ENCODE results near the gene PLA2G4F. TPM values are rescaled to one million over a fixed set of nuclear protein-coding genes. Genes with fewer than 3 reads are reported as not detected.

Gene PLA2G4F
- total and polyA plus RNA-seq, 10 of the 15 experiments (the other 5 are each of a cell fraction or from before 2014, with no cell fraction given), result not detected

GRCh38 chr15:42160136-42160535 lies 3.7 kb upstream of the PLA2G4F start:
- TSS peak; percentile 25 for BruUV-seq (replicated peaks)
- POLR2A ChIA-PET, result no interaction called here
- Histone ChIP-seq H3K4me2 (ENCODE audit: control insufficient read depth, insufficient read depth) (no peak overlapping the region), H2AFZ (ENCODE audit: control insufficient read depth, low read depth, low read length) (no peak overlapping the region), H3K36me3 (ENCODE audit: control insufficient read depth in 2 of 2, insufficient read depth in 2 of 2, low read length in 1 of 2) (peaks cover 16 to 29% of the 10 kb centered on the region in 2 experiments; a peak in 3 of 4 replicates), H3K27ac (ENCODE audit: control insufficient read depth, insufficient read depth) (no peak overlapping the region), H3K79me2 (ENCODE audit: control insufficient read depth, insufficient read depth, low read length) (no peaks in the 10 kb centered on the region), H3K4me3 (no peak overlapping the region), H3K9me3 (replicated peaks; ENCODE audit: control insufficient read depth, insufficient read depth, low read length) (no peaks in the 10 kb centered on the region), H3K9ac (ENCODE audit: control insufficient read depth, insufficient read depth, low read length) (no peak overlapping the region), H4K20me1 (ENCODE audit: control insufficient read depth, insufficient read depth) (no peaks in the 10 kb centered on the region), H3K4me1 (ENCODE audit: control insufficient read depth, insufficient read depth, low read length) (no peaks in the 10 kb centered on the region), H3K27me3 (replicated peaks in 1 of 2; ENCODE audit: control insufficient read depth in 2 of 2, insufficient read depth in 2 of 2, low read length in 1 of 2) (no peaks in the 10 kb centered on the region)
- CTCF ChIA-PET, result no interaction called here
- no peak for FAIRE-seq
- TF ChIP-seq ZZZ3 (IDR thresholded peaks at IDR 0.05; ENCODE audit: control insufficient read depth, insufficient read length, low read depth) (no peak), CHD2 (IDR thresholded peaks at IDR 0.05; ENCODE audit: borderline replicate concordance, low read depth, low read length) (no peak), SREBF1 (IDR thresholded peaks at IDR 0.05; ENCODE audit: low read length) (no peak), CREM (IDR thresholded peaks at IDR 0.05; ENCODE audit: low read depth) (no peak)
- TF ChIP-seq, protein P1, sequence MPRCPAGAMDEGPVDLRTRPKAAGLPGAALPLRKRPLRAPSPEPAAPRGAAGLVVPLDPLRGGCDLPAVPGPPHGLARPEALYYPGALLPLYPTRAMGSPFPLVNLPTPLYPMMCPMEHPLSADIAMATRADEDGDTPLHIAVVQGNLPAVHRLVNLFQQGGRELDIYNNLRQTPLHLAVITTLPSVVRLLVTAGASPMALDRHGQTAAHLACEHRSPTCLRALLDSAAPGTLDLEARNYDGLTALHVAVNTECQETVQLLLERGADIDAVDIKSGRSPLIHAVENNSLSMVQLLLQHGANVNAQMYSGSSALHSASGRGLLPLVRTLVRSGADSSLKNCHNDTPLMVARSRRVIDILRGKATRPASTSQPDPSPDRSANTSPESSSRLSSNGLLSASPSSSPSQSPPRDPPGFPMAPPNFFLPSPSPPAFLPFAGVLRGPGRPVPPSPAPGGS (IDR thresholded peaks at IDR 0.05; ENCODE audit: borderline replicate concordance, insufficient read depth, low read depth, low read length, poor library complexity, severe bottlenecking), result peak; percentile 54
- in situ Hi-C loops (cut with MboI), result no loop called here
- RAD21 ChIA-PET (ENCODE audit: unreplicated experiment), result no interaction called here
- DNase-seq (ENCODE audit: low read depth, low spot score), result no peak
- SMC1A ChIA-PET (ENCODE audit: uncharacterized antibody, unreplicated experiment), result interaction anchor here (1.2 kb wide), 2 partner anchors 21 to 23 kb away, joined by 3 read pairs; no protein-coding TSS in a partner anchor
- ATAC-seq, result no peak
- WGBS (ENCODE audit: insufficient coverage, insufficient replicate concordance, low lambda C conversion rate, missing lambda C conversion rate), result 97% methylated on average over 7 of the region's 7 CpGs
- intact Hi-C loops (cut with micrococcal nuclease; ENCODE audit: unreplicated experiment), result no loop called here

GRCh38 chr15:42159381-42160015 lies 3.1 kb upstream of the PLA2G4F start:
- H3K79me2 ChIP-seq (ENCODE audit: control insufficient read depth, insufficient read depth, low read length), result no peaks in the 10 kb centered on the region
- in situ Hi-C loops (cut with MboI), result no loop called here
- DNase-seq (ENCODE audit: low read depth, low spot score) (no peak), FAIRE-seq (no peak), ATAC-seq (no peak)
- BruUV-seq (replicated peaks), result no TSS peak
- TF ChIP-seq POLR2A (IDR thresholded peaks at IDR 0.05; ENCODE audit: low read depth, low read length) (peak; percentile 40; the same call in 1 of the 2 replicates), USF1 (IDR thresholded peaks at IDR 0.05; ENCODE audit: borderline replicate concordance, extremely low read length, insufficient read depth, low read depth, low read length) (no peak)
- CTCF ChIA-PET, result no interaction called here
- no peaks in the 10 kb centered on the region for H4K20me1 ChIP-seq (ENCODE audit: control insufficient read depth, insufficient read depth)
- 95% methylated on average over 18 of the region's 18 CpGs for WGBS (ENCODE audit: insufficient coverage, insufficient replicate concordance, low lambda C conversion rate, missing lambda C conversion rate)
- no peaks in the 10 kb centered on the region for H3K4me1 ChIP-seq (ENCODE audit: control insufficient read depth, insufficient read depth, low read length)
- H2AFZ ChIP-seq (ENCODE audit: control insufficient read depth, low read depth, low read length), result no peak overlapping the region
- H3K36me3 ChIP-seq (ENCODE audit: control insufficient read depth in 2 of 2, insufficient read depth in 2 of 2, low read length in 1 of 2), result peaks cover 14 to 23% of the 10 kb centered on the region in 2 experiments; a peak in 3 of 4 replicates
- H3K9me3 ChIP-seq (replicated peaks; ENCODE audit: control insufficient read depth, insufficient read depth, low read length), result no peaks in the 10 kb centered on the region
- no peaks in the 10 kb centered on the region for H3K27me3 ChIP-seq (replicated peaks in 1 of 2; ENCODE audit: control insufficient read depth in 2 of 2, insufficient read depth in 2 of 2, low read length in 1 of 2)
- POLR2A ChIA-PET, result no interaction called here
- no peak overlapping the region for H3K27ac ChIP-seq (ENCODE audit: control insufficient read depth, insufficient read depth)
- H3K4me3 ChIP-seq, result no peak overlapping the region
- SMC1A ChIA-PET (ENCODE audit: uncharacterized antibody, unreplicated experiment), result interaction anchor here (1.2 kb wide), 2 partner anchors 21 to 22 kb away, joined by 3 read pairs; no protein-coding TSS in a partner anchor
- H3K9ac ChIP-seq (ENCODE audit: control insufficient read depth, insufficient read depth, low read length), result no peak overlapping the region
- RAD21 ChIA-PET (ENCODE audit: unreplicated experiment), result no interaction called here
- intact Hi-C loops (cut with micrococcal nuclease; ENCODE audit: unreplicated experiment), result no loop called here
- H3K4me2 ChIP-seq (ENCODE audit: control insufficient read depth, insufficient read depth), result no peak overlapping the region

Data from GM12878 (cell line).